Caco-2 (cell line): ENCODE measurements around the gene ALDH1A2. TPM values are rescaled to one million over a fixed set of nuclear protein-coding genes. Genes with fewer than 3 reads are reported as not detected.

Experiments
- BruUV-seq: library from RNA; stranded (reverse); fragments of 400-500 nt; replicated peaks from 2 replicates; lab custom pipeline; 2021; lab: Mats Ljungman, UMichigan
- CTCF ChIA-PET: fragments of 300-600 bp; sonication (Branson Sonifier 250); formaldehyde crosslinking; loops from one replicate; lab custom pipeline; 2022; ENCODE audit warnings: antibody characterized with exemption; lab: Charles Lee
- POLR2A ChIA-PET: fragments of 300-600 bp; sonication (Branson Sonifier 250); formaldehyde crosslinking; loops from one replicate; lab custom pipeline; 2022; ENCODE audit warnings: antibody characterized with exemption; lab: Charles Lee
- DNase-seq, 2 experiments: peaks; one replicate each; pipeline versions ENCODE4 v3.0.0 to v3.0.0-alpha.2; 2020 to 2022
- H3K27me3 ChIP-seq: replicated peaks from 2 replicates; pipeline ENCODE4 v1.6.0; 2011; ENCODE audit warnings: low read length; ENCODE audit not compliant: control insufficient read depth, insufficient read depth
- H3K36me3 ChIP-seq: 2 replicates; pipeline ENCODE4 v1.5.1; 2011; ENCODE audit warnings: low read length; ENCODE audit not compliant: control insufficient read depth, insufficient read depth
- H3K4me1 ChIP-seq: fragments of 250-450 bp; sonication (Bioruptor Pico); 2 replicates; pipeline ENCODE4 v1.5.1; 2020; ENCODE audit warnings: mild to moderate bottlenecking
- H3K4me3 ChIP-seq: 2 replicates; pipeline ENCODE4 v1.5.1; 2011; ENCODE audit warnings: low read depth, mild to moderate bottlenecking, control low read depth, low read length
- H3K9me3 ChIP-seq: fragments of 250-450 bp; sonication (Bioruptor Pico); 2 replicates; pipeline ENCODE4 v1.5.1; 2020; ENCODE audit warnings: mild to moderate bottlenecking, moderate library complexity
- H3K27ac Mint-ChIP-seq: one replicate; pipeline ENCODE4 v1.8.0; 2022; ENCODE audit warnings: mixed read lengths; ENCODE audit not compliant: unreplicated experiment
- H3K27me3 Mint-ChIP-seq: one replicate; pipeline ENCODE4 v1.8.0; 2022; ENCODE audit warnings: mixed read lengths; ENCODE audit not compliant: insufficient read depth, unreplicated experiment
- H3K36me3 Mint-ChIP-seq: one replicate; pipeline ENCODE4 v1.8.0; 2022; ENCODE audit warnings: mild to moderate bottlenecking, mixed read lengths; ENCODE audit not compliant: insufficient read depth, unreplicated experiment
- H3K4me1 Mint-ChIP-seq: one replicate; pipeline ENCODE4 v1.8.0; 2022; ENCODE audit warnings: low read depth, mixed read lengths; ENCODE audit not compliant: unreplicated experiment
- H3K4me3 Mint-ChIP-seq: one replicate; pipeline ENCODE4 v1.8.0; 2022; ENCODE audit warnings: mild to moderate bottlenecking, moderate library complexity, mixed read lengths; ENCODE audit not compliant: unreplicated experiment
- H3K9me3 Mint-ChIP-seq: one replicate; pipeline ENCODE4 v1.8.0; 2022; ENCODE audit warnings: mixed read lengths; ENCODE audit not compliant: unreplicated experiment
- CTCF ChIP-seq, 2 experiments: fragments of 200-600 bp in 1 of 2; IDR thresholded peaks; 1 replicate in 1 of 2; 2 replicates in 1 of 2; pipeline versions ENCODE4 v1.5.1 to v1.8.0; 2011 to 2022; ENCODE audit warnings: antibody characterized with exemption in 1 of 2, control low read depth in 1 of 2, inconsistent platforms in 1 of 2, low read depth in 1 of 2, low read length in 1 of 2, mild to moderate bottlenecking in 1 of 2, moderate library complexity in 1 of 2; ENCODE audit not compliant: insufficient read depth in 1 of 2, severe bottlenecking in 1 of 2, unreplicated experiment in 1 of 2
- intact Hi-C: fragments of 100-400 bp; cut with micrococcal nuclease; formaldehyde crosslinking; loops from one replicate; pipeline ENCODE4 v1.10.0; 2022; ENCODE audit not compliant: unreplicated experiment
- total RNA-seq: library from RNA; stranded (reverse); gene quantifications from 2 replicates; pipeline ENCODE4 v1.2.3, GENCODE V29; 2022

ALDH1A2 gene
- total RNA-seq, 1 experiment from 2014 or later: 0.61 TPM

- Mint-ChIP-seq H3K9me3 (no peaks in the 10 kb centered on the region), H3K27me3 (peaks cover 14% of the 10 kb centered on the region), H3K4me1 (peaks cover 5% of the 10 kb centered on the region), H3K27ac (no peak overlapping the region), H3K4me3 (no peak overlapping the region), H3K36me3 (no peaks in the 10 kb centered on the region)
- no peaks in the 10 kb centered on the region for H3K36me3 ChIP-seq
- no peaks in the 10 kb centered on the region for H3K4me1 ChIP-seq
- H3K27me3 ChIP-seq: no peaks in the 10 kb centered on the region
- no peak for TF ChIP-seq CTCF (IDR thresholded peaks at IDR 0.05; ENCODE audit: insufficient read depth in 1 of 2, low read depth in 1 of 2, low read length in 1 of 2, severe bottlenecking in 1 of 2, unreplicated experiment in 1 of 2)
- ChIA-PET CTCF (no interaction called here), POLR2A (no interaction called here)
- H3K9me3 ChIP-seq: no peaks in the 10 kb centered on the region
- DNase-seq: no peak
- BruUV-seq: no TSS peak
- H3K4me3 ChIP-seq: no peak overlapping the region
- intact Hi-C loops: no loop called here
Observed at GRCh38 chr15:58074452-58074851, 8.9 kb upstream of the ALDH1A2 start.

- no peaks in the 10 kb centered on the region for H3K9me3 Mint-ChIP-seq
- DNase-seq: peak in 1 of 2 experiments; percentile 56
- ChIA-PET POLR2A (no interaction called here), CTCF (interaction anchor here (0.6 to 1.9 kb wide), 14 partner anchors 9 to 804 kb away, joined by 3 to 15 read pairs (median 4); no protein-coding TSS in a partner anchor)
- Histone ChIP-seq H3K27me3 (no peaks in the 10 kb centered on the region), H3K36me3 (no peaks in the 10 kb centered on the region), H3K4me3 (no peak overlapping the region), H3K9me3 (no peaks in the 10 kb centered on the region), H3K4me1 (no peaks in the 10 kb centered on the region)
- no peaks in the 10 kb centered on the region for H3K4me1 Mint-ChIP-seq
- peaks cover 20% of the 10 kb centered on the region for H3K27me3 Mint-ChIP-seq
- peak; percentile 77 to 85 for TF ChIP-seq CTCF (IDR thresholded peaks at IDR 0.05; ENCODE audit: insufficient read depth in 1 of 2, low read depth in 1 of 2, low read length in 1 of 2, severe bottlenecking in 1 of 2, unreplicated experiment in 1 of 2)
- H3K27ac Mint-ChIP-seq: no peak overlapping the region
- H3K36me3 Mint-ChIP-seq: no peaks in the 10 kb centered on the region
- no peak overlapping the region for H3K4me3 Mint-ChIP-seq
- no TSS peak for BruUV-seq
- intact Hi-C loops: no loop called here
Observed at GRCh38 chr15:58070801-58071418, 5.4 kb upstream of the ALDH1A2 start.

GRCh38 chr15:58069008-58069407, 3.5 kb upstream of the ALDH1A2 start:
- Mint-ChIP-seq H3K36me3 (no peaks in the 10 kb centered on the region), H3K4me1 (no peaks in the 10 kb centered on the region), H3K4me3 (no peak overlapping the region), H3K9me3 (no peaks in the 10 kb centered on the region), H3K27ac (no peak overlapping the region), H3K27me3 (peaks cover 22% of the 10 kb centered on the region)
- TF ChIP-seq CTCF (IDR thresholded peaks at IDR 0.05; ENCODE audit: insufficient read depth in 1 of 2, low read depth in 1 of 2, low read length in 1 of 2, severe bottlenecking in 1 of 2, unreplicated experiment in 1 of 2): no peak
- Histone ChIP-seq H3K27me3 (no peaks in the 10 kb centered on the region), H3K9me3 (no peaks in the 10 kb centered on the region), H3K4me3 (no peak overlapping the region), H3K4me1 (no peaks in the 10 kb centered on the region), H3K36me3 (no peaks in the 10 kb centered on the region)
- intact Hi-C loops: loop anchor here (5.0 to 10.0 kb wide), 2 partner anchors 317 to 404 kb away; no protein-coding TSS in a partner anchor
- ChIA-PET CTCF (no interaction called here), POLR2A (no interaction called here)
- BruUV-seq: no TSS peak
- DNase-seq: no peak
